HCT116 (cell line): ENCODE data around the gene PNMA6A. TPM values are rescaled to one million over a fixed set of nuclear protein-coding genes. Genes with fewer than 3 reads are reported as not detected.
"Not testable (repeated sequence)": the region's sequence is repeated elsewhere in the genome, so short reads cannot be mapped to it uniquely, and the experiment has no call there.

Experiments
- ATAC-seq: fragments of 200-7000 bp; cut with Tn5 transposase; 2 replicates; pipeline ENCODE4 v1.9.1; 2020; ENCODE audit warnings: mild to moderate bottlenecking, moderate library complexity
- BruUV-seq: library from RNA; stranded (reverse); fragments of 400-500 nt; replicated peaks from 2 replicates; lab custom pipeline; 2021; lab: Mats Ljungman, UMichigan
- CTCF ChIA-PET: fragments of 300-600 bp; sonication (Branson Sonifier 250); formaldehyde crosslinking; loops from one replicate; lab custom pipeline; 2021; ENCODE audit warnings: antibody characterized with exemption; lab: Charles Lee
- POLR2A ChIA-PET: fragments of 300-600, 350-600 bp; sonication (Branson Sonifier 250); formaldehyde crosslinking; loops from one replicate; lab custom pipeline; 2021; ENCODE audit warnings: antibody characterized with exemption; lab: Charles Lee
- RAD21 ChIA-PET, 2 experiments: fragments of 300-600 bp; sonication (Branson Sonifier 250); formaldehyde crosslinking; loops; one replicate each; lab custom pipeline; 2023; ENCODE audit warnings: low total read pairs in 2 of 2; ENCODE audit not compliant: uncharacterized antibody in 2 of 2, unreplicated experiment in 2 of 2, low non-redundant PET in 1 of 2; lab: Charles Lee
- DNase-seq: peaks from one replicate; pipeline ENCODE4 v3.0.0-alpha.2; 2010; ENCODE audit warnings: low read depth, low spot score
- H2AFZ ChIP-seq: fragments of 200-600 bp; shearing (Covaris generic), sonication (generic); 2 replicates; pipeline ENCODE4 v1.6.1; 2017; ENCODE audit warnings: low read depth, mixed run types, mixed read lengths, antibody characterized with exemption, low read length; ENCODE audit not compliant: poor library complexity, severe bottlenecking
- H3K27ac ChIP-seq: 2 replicates; pipeline ENCODE4 v1.5.1; 2012; ENCODE audit warnings: low read depth, low read length
- H3K27me3 ChIP-seq: fragments of 200-600 bp; sonication (generic); 2 replicates; pipeline ENCODE4 v1.6.1; 2016; ENCODE audit warnings: mixed run types, low read length, mixed read lengths; ENCODE audit not compliant: insufficient read depth
- H3K36me3 ChIP-seq, 2 experiments: fragments of 200-500 bp in 1 of 2; fragments of 200-600 bp in 1 of 2; sonication (Bioruptor generic) in 1 of 2; sonication (generic) in 1 of 2; 2 replicates each; pipeline versions ENCODE4 v1.5.1 to v1.6.1; 2014 to 2016; ENCODE audit warnings: low read length in 2 of 2, inconsistent platforms in 1 of 2, mixed read lengths in 1 of 2, mixed run types in 1 of 2; ENCODE audit not compliant: insufficient read depth in 2 of 2, control insufficient read depth in 1 of 2
- H3K4me1 ChIP-seq, 2 experiments: fragments of 200-600 bp in 1 of 2; sonication (generic) in 1 of 2; 2 replicates each; pipeline versions ENCODE4 v1.5.1 to v1.6.1; 2012 to 2017; ENCODE audit warnings: low read length in 2 of 2, inconsistent platforms in 1 of 2, mild to moderate bottlenecking in 1 of 2, mixed read lengths in 1 of 2, mixed run types in 1 of 2, moderate library complexity in 1 of 2; ENCODE audit not compliant: insufficient read depth in 2 of 2, control insufficient read depth in 1 of 2
- H3K4me2 ChIP-seq: fragments of 200-600 bp; sonication (generic); 2 replicates; pipeline ENCODE4 v1.6.1; 2017; ENCODE audit warnings: mixed run types, low read length, mixed read lengths
- H3K4me3 ChIP-seq, 2 experiments: fragments of 200-600 bp in 1 of 2; sonication (generic) in 1 of 2; replicated peaks in 1 of 2; 2 replicates each; pipeline ENCODE4 v1.5.1; 2011 to 2016; ENCODE audit warnings: low read length in 2 of 2, control low read depth in 1 of 2, low read depth in 1 of 2, mild to moderate bottlenecking in 1 of 2, mixed read lengths in 1 of 2, mixed run types in 1 of 2
- H3K79me2 ChIP-seq: fragments of 200-600 bp; sonication (generic); 2 replicates; pipeline ENCODE4 v1.6.1; 2017; ENCODE audit warnings: mild to moderate bottlenecking, mixed run types, low read length, moderate library complexity, mixed read lengths; ENCODE audit not compliant: insufficient read depth
- H3K9ac ChIP-seq: fragments of 200-600 bp; sonication (generic); 2 replicates; pipeline ENCODE4 v1.6.1; 2016; ENCODE audit warnings: low read length, mixed read lengths
- H3K9me2 ChIP-seq: fragments of 200-600 bp; sonication (generic), shearing (Covaris generic); 2 replicates; pipeline ENCODE4 v1.6.1; 2017; ENCODE audit warnings: mixed run types, mild to moderate bottlenecking, moderate library complexity; ENCODE audit not compliant: insufficient read depth
- H3K9me3 ChIP-seq, 2 experiments: fragments of 200-500 bp in 1 of 2; fragments of 200-600 bp in 1 of 2; sonication (Bioruptor generic) in 1 of 2; sonication (generic) in 1 of 2; 2 replicates each; pipeline ENCODE4 v1.6.1; 2014 to 2017; ENCODE audit warnings: low read length in 2 of 2, mixed read lengths in 2 of 2, inconsistent platforms in 1 of 2, low read depth in 1 of 2, mild to moderate bottlenecking in 1 of 2, mixed run types in 1 of 2, moderate library complexity in 1 of 2; ENCODE audit not compliant: control insufficient read depth in 1 of 2, insufficient read depth in 1 of 2
- H4K20me1 ChIP-seq: fragments of 200-600 bp; sonication (generic), shearing (Covaris generic); 2 replicates; pipeline ENCODE4 v1.6.1; 2017; ENCODE audit warnings: mixed run types, mild to moderate bottlenecking, moderate library complexity; ENCODE audit not compliant: insufficient read depth
- intact Hi-C: fragments of 100-400 bp; cut with micrococcal nuclease; formaldehyde crosslinking; loops from 2 replicates; pipeline ENCODE4 v1.10.0; 2022
- total RNA-seq: library from RNA; stranded (reverse); gene quantifications from one replicate; pipeline ENCODE4 v1.2.1, GENCODE V29; 2021; ENCODE audit not compliant: unreplicated experiment

Gene PNMA6A
- total RNA-seq, 1 experiment from 2014 or later: not detected

GRCh38 chrX:153123468-153123867, 51.2 kb downstream of the PNMA6A start:
- H3K36me3 ChIP-seq, H4K20me1 ChIP-seq, H3K4me1 ChIP-seq, H2AFZ ChIP-seq, RAD21 ChIA-PET, H3K27ac ChIP-seq, H3K27me3 ChIP-seq, intact Hi-C loops, POLR2A ChIA-PET, H3K4me2 ChIP-seq, H3K9me3 ChIP-seq, H3K79me2 ChIP-seq, H3K9me2 ChIP-seq, DNase-seq, H3K9ac ChIP-seq, H3K4me3 ChIP-seq, ATAC-seq, CTCF ChIA-PET, BruUV-seq: not testable (repeated sequence)

Other genes starting within 250 kb of the PNMA6A start
- gene CETN2, start 241.7 kb upstream of the PNMA6A start, total RNA-seq: 20.9 TPM
- gene NSDHL, start 241.4 kb upstream of the PNMA6A start, total RNA-seq: 22.1 TPM
- gene ZNF185, start 174.4 kb upstream of the PNMA6A start, total RNA-seq: 15.8 TPM
- not detected for gene PNMA5, start 78.3 kb upstream of the PNMA6A start, total RNA-seq
- gene PNMA3, start 16.0 kb upstream of the PNMA6A start, total RNA-seq: not detected
- not detected for gene MAGEA1, start 106.8 kb downstream of the PNMA6A start, total RNA-seq
- gene PNMA6F, start 249.3 kb downstream of the PNMA6A start, total RNA-seq: not detected